SH-SY5Y (cell line): ENCODE results near the gene ZNF185.

Source experiments
- GATA2 ChIP-seq: IDR thresholded peaks from 2 replicates; pipeline ENCODE4 v1.6.1; 2011; ENCODE audit warnings: mild to moderate bottlenecking, low read depth, low read length
- GATA3 ChIP-seq: IDR thresholded peaks from 2 replicates; pipeline ENCODE4 v1.6.1; 2011; ENCODE audit warnings: low read depth, mild to moderate bottlenecking, low read length, moderate library complexity

Gene ZNF185

GRCh38 chrX:152918707-152919106, 20.8 kb downstream of the ZNF185 start:
- no peak for TF ChIP-seq GATA3
- TF ChIP-seq GATA2, result no peak

- TF ChIP-seq GATA2 (no peak), GATA3 (no peak)
These were observed 25.7 kb downstream of the ZNF185 start for GRCh38 chrX:152923599-152923998.

- TF ChIP-seq GATA3, result no peak
- TF ChIP-seq GATA2, result no peak
These were observed 28.0 kb downstream of the ZNF185 start for GRCh38 chrX:152925835-152926234.

DNA sequence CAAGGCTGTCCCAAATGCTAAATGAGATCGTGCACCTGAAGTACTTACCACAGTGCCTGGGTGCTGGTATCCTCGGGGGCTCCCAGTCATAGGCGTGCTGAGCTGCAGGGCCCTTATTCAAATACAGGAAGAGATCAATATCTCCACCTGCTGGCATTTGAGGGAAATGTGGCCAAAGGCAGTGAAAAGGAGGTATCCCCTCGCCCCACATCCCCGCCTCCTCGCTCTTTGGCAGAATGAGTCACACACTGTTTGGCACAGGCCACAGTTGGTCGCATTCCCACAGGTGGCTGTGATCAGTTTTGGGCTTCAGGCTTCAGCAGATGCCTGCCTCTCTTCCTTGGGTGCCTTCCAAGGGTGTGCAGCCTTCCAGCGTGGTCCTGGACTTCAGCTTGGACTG, 28.4 kb downstream of the ZNF185 start:
- TF ChIP-seq GATA3, result no peak
- no peak; the same call in 1 of the 2 replicates for TF ChIP-seq GATA2

DNA sequence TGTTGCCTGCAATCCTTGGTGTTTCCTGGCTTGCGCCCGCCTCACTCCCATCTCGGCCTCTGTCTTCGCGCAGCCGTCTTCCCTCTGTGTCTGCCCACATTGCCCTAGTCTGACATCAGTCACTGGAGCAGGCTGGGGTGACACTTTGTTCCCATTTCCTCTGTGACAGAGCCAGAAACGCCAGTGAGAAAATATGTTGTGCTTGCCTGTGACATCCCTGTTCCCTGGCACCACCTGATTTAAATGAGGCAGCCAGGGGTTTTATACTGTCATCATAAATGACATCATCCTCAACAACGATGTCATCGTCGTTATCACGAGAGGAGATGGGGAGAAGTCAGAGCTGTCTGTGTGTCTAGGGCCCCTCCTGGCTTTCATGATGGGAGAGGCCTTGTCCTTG, 29.1 kb downstream of the ZNF185 start:
- no peak for TF ChIP-seq GATA2

- no peak for TF ChIP-seq GATA2
- no peak for TF ChIP-seq GATA3
These were observed 30.2 kb downstream of the ZNF185 start for GRCh38 chrX:152927858-152928760.

- no peak for TF ChIP-seq GATA2
- TF ChIP-seq GATA3, result no peak
These were observed 31.0 kb downstream of the ZNF185 start for GRCh38 chrX:152928761-152929400.

- no peak for TF ChIP-seq GATA2
- TF ChIP-seq GATA3, result no peak
These were observed 32.0 kb downstream of the ZNF185 start for GRCh38 chrX:152929898-152930297.

DNA sequence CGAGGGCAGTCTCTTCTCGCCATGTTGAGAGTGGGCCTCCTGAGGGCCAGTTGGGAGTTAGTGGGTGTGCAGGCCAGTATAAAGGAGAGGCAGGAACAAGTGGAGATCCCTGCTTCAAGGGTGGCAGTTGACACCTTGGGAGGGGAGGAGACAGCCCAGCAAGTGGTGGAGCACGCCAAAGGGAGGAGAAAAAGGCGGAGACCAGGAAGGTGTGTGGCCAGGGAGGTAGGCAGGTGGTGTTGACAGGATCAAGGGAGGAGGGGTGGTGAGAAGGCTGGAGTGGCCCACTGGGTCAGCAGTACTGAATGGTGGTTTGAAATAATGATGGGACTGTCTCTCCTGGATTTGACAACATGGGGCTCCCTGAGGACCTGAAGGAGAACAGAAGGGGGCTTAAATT, 32.6 kb downstream of the ZNF185 start:
- no peak for TF ChIP-seq GATA2
- TF ChIP-seq GATA3, result no peak

GRCh38 chrX:152932144-152932543, 34.3 kb downstream of the ZNF185 start:
- no peak for TF ChIP-seq GATA3
- TF ChIP-seq GATA2, result no peak

DNA sequence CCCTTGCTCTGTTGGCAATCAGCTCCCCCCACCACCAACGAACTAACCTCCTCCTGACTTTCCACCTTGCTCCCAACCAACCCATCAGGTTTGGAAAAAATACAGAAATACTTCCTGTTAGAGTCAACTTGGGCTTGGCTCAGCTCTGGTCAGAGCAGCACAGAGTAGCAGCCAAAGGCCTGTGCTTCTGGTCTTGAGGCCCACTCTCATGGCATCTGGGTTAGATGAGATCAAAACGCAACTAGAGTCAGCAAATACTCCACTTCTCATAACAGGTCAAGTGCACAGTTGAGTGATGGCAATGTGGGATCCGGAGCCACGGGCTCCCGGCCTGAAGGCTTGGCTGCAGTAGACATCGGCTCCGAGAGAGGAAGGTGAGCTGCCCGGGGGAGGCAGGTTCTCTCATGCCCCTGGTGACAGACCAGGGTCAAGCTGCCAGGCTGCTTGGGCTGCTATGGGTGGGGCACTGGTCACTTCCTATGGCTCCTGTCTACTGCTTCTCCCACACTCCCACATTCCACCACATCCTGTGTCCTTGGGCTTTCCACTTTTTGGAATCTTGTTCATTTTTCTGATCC, 34.8 kb downstream of the ZNF185 start:
- TF ChIP-seq GATA3 (no peak), GATA2 (no peak)

- TF ChIP-seq GATA3, result no peak
- TF ChIP-seq GATA2, result no peak
These were observed 38.4 kb downstream of the ZNF185 start for GRCh38 chrX:152936306-152936705.

- TF ChIP-seq GATA2 (no peak), GATA3 (no peak)
These were observed 39.4 kb downstream of the ZNF185 start for GRCh38 chrX:152937236-152937635.

GRCh38 chrX:152941328-152942076, 43.6 kb downstream of the ZNF185 start:
- TF ChIP-seq GATA3 (no peak), GATA2 (no peak)

DNA sequence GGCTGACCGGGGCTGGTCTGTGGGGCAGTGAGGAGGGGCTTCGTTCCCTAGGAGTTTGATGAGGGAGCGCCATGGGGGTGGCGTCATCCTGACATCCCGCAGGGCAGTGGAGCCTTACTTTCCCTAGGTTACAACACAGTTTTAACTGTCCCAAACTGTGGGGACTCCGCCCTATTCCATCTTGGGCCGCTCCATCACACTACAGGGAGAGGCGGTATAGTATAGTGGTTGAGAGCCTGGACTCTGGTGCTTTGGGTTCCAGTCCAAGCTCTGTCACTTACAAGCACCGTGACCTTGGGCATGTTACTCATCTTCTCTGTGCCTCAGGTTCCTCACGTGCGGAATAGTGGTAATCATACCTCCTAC, 44.2 kb downstream of the ZNF185 start:
- TF ChIP-seq GATA2, result no peak
- TF ChIP-seq GATA3, result no peak
